Cortex of kidney (tissue), 1 donor: ENCODE results near the gene GTF2I.
"Not testable (repeated sequence)": the region's sequence is repeated elsewhere in the genome, so short reads cannot be mapped to it uniquely, and the experiment has no call there.

ENCODE experiments used
- DNase-seq: peaks from one replicate; lab custom pipeline; 2025; lab: John Stamatoyannopoulos, UW

Gene GTF2I

GRCh38 chr7:74779053-74779452 is 121.5 kb downstream of the GTF2I start:
- not testable (repeated sequence) for DNase-seq

- DNase-seq = not testable (repeated sequence)
Observed at GRCh38 chr7:74781746-74782145, 124.2 kb downstream of the GTF2I start.

GRCh38 chr7:74783595-74783994 is 126.1 kb downstream of the GTF2I start:
- DNase-seq = not testable (repeated sequence)

GRCh38 chr7:74788369-74789150 is 131.0 kb downstream of the GTF2I start:
- peak; percentile 5 for DNase-seq

- not testable (repeated sequence) for DNase-seq
Observed at GRCh38 chr7:74789200-74789736, 131.8 kb downstream of the GTF2I start.

GRCh38 chr7:74797848-74798622 is 140.5 kb downstream of the GTF2I start:
- not testable (repeated sequence) for DNase-seq

- DNase-seq = not testable (repeated sequence)
Observed at GRCh38 chr7:74798644-74799043, 141.1 kb downstream of the GTF2I start.
